Measurements from ENCODE around the gene HOXD13. TPM values are rescaled to one million over a fixed set of nuclear protein-coding genes. Genes with fewer than 3 reads are reported as not detected.

The HOXD13 gene
- total and polyA plus RNA-seq, 2 of the 13 experiments (the other 11 are each of a cell fraction or from before 2014, with no cell fraction given), result not detected

- peak; percentile 45 for ATAC-seq
- CTCF ChIA-PET (ENCODE audit: low intra/inter-chr PET ratio, low total read pairs), result no interaction called here
- no peak overlapping the region for H3K4me2 ChIP-seq (ENCODE audit: low read depth, low read length)
Observed at GRCh38 chr2:176135035-176135440, 42.5 kb downstream of the HOXD13 start.

More at GRCh38 chr2:176135035-176135440, 42.5 kb downstream of the HOXD13 start:
- Histone ChIP-seq H3K36me3 (replicated peaks in 1 of 2; ENCODE audit: control insufficient read depth in 1 of 2, insufficient read depth in 2 of 2, low read length in 2 of 2) (no peaks in the 10 kb centered on the region), H4K20me1 (ENCODE audit: insufficient read depth, low read length) (no peaks in the 10 kb centered on the region), H3K79me2 (ENCODE audit: insufficient read depth, low read length) (no peaks in the 10 kb centered on the region), H3K4me3 (replicated peaks in 1 of 3; ENCODE audit: insufficient read depth in 1 of 3, low read depth in 2 of 3, low read length in 3 of 3) (no peak overlapping the region), H2AFZ (ENCODE audit: low read length) (no peak overlapping the region), H3K9ac (ENCODE audit: insufficient read depth, low read depth, low read length) (no peak overlapping the region), H3K27me3 (ENCODE audit: control insufficient read depth in 1 of 2, insufficient read depth in 2 of 2, low read length in 2 of 2) (peaks cover 9 to 90% of the 10 kb centered on the region in 2 experiments; a peak in 4 of 5 replicates), H3K9me3 (ENCODE audit: low read length) (no peaks in the 10 kb centered on the region), H3K4me1 (ENCODE audit: insufficient read depth, low read length) (0 out of 2 replicates have a peak, but pooled peaks cover 4% of the 10 kb centered on the region), H3K27ac (ENCODE audit: extremely low read length, insufficient read depth, low read length) (no peak overlapping the region)
- intact Hi-C loops (cut with micrococcal nuclease; ENCODE audit: unreplicated experiment), result no loop called here
- TF ChIP-seq STAG1 (CRISPR knock-in tag; IDR thresholded peaks at IDR 0.05), result peak; percentile 66
- TF ChIP-seq ZSCAN30 (CRISPR knock-in tag; IDR thresholded peaks at IDR 0.05), result no peak
- TF ChIP-seq NFE2L1 (CRISPR knock-in tag; IDR thresholded peaks at IDR 0.05; ENCODE audit: borderline replicate concordance), result no peak
- peak; percentile 16; the same call in 1 of the 2 replicates for TF ChIP-seq RAD21 (CRISPR knock-in tag; IDR thresholded peaks at IDR 0.05)
- peak; percentile 31; the same call in 1 of the 2 replicates for TF ChIP-seq CTCF (CRISPR knock-in tag; IDR thresholded peaks at IDR 0.05)
- TF ChIP-seq ARID4A (CRISPR knock-in tag; IDR thresholded peaks at IDR 0.05; ENCODE audit: borderline replicate concordance), result no peak
- no peak for FAIRE-seq
- peak; percentile 23 for DNase-seq (ENCODE audit: low spot score)
- POLR2A ChIA-PET, result no interaction called here
- no TSS peak for BruUV-seq (replicated peaks)
- in situ Hi-C loops (cut with HindIII; ENCODE audit: extremely low pct_ligation_motif_present, low pct_unique_long_range_greater_than_20kb), result no loop called here

Data from HepG2 (cell line).